Kidney (tissue), 14 donors: ENCODE data around the gene SAP30L. TPM values are rescaled to one million over a fixed set of nuclear protein-coding genes. Genes with fewer than 3 reads are reported as not detected.

ENCODE experiments used
- DNase-seq, 5 donors: peaks; one replicate each; pipeline ENCODE4 v3.0.0-alpha.2; 2013 to 2020
- FAIRE-seq: peaks from 2 replicates; lab custom pipeline; 2012; peaks lifted over from hg19 to GRCh38; lab: Jason Lieb, UNC
- H3K27ac ChIP-seq, 2 donors: one replicate each; pipeline ENCODE4 v1.7.0; 2013; ENCODE audit warnings: low read depth in 2 of 2, low read length in 2 of 2, inconsistent platforms in 1 of 2
- H3K27me3 ChIP-seq: one replicate; pipeline ENCODE4 v1.7.1; 2013; ENCODE audit warnings: low read length, inconsistent platforms; ENCODE audit not compliant: control insufficient read depth, insufficient read depth
- H3K36me3 ChIP-seq, 3 donors: one replicate each; pipeline versions ENCODE4 v1.7.0 to v1.7.1; 2013; ENCODE audit warnings: low read length in 3 of 3, control low read depth in 1 of 3, inconsistent platforms in 1 of 3; ENCODE audit not compliant: insufficient read depth in 3 of 3, control insufficient read depth in 2 of 3
- H3K4me1 ChIP-seq, 3 donors: one replicate each; pipeline versions ENCODE4 v1.7.0 to v1.7.1; 2013; ENCODE audit warnings: low read length in 3 of 3, inconsistent platforms in 1 of 3, low read depth in 1 of 3; ENCODE audit not compliant: control insufficient read depth in 2 of 3, insufficient read depth in 2 of 3
- H3K4me3 ChIP-seq, 3 donors: one replicate each; pipeline versions ENCODE4 v1.7.0 to v1.8.1; 2013; ENCODE audit warnings: low read length in 3 of 3, control low read depth in 1 of 3, inconsistent platforms in 1 of 3
- H3K9ac ChIP-seq, 3 donors: one replicate each; pipeline versions ENCODE4 v1.7.0 to v1.7.1; 2013; ENCODE audit warnings: low read length in 3 of 3, control low read depth in 1 of 3, inconsistent platforms in 1 of 3
- H3K9me3 ChIP-seq, 3 donors: one replicate each; pipeline versions ENCODE4 v1.7.0 to v1.7.1; 2013; ENCODE audit warnings: low read length in 3 of 3, control low read depth in 1 of 3, inconsistent platforms in 1 of 3; ENCODE audit not compliant: control insufficient read depth in 2 of 3, insufficient read depth in 1 of 3
- CTCF ChIP-seq: IDR thresholded peaks from 3 replicates; pipeline ENCODE4 v1.5.1; 2012; ENCODE audit warnings: mild to moderate bottlenecking, moderate library complexity, borderline replicate concordance; ENCODE audit not compliant: insufficient read depth; ENCODE audit errors: extremely low read depth
- intact Hi-C: fragments of 100-400 bp; cut with DNase I; formaldehyde crosslinking; loops from one replicate; pipeline ENCODE4 v1.11.1; 2022
- polyA plus RNA-seq: library from polyadenylated mRNA; stranded (reverse); fragments of 350-450 nt; fragmentation: Illumina TruSeq; extraction: RNeasy Lipid Tissue Mini Kit (QIAGEN cat#74804); gene quantifications from one replicate; pipeline ENCODE4 v1.2.3, GENCODE V29; 2014; ENCODE audit warnings: low read depth, low replicate concordance; ENCODE audit not compliant: insufficient read depth
- total RNA-seq: library from RNA; stranded (reverse); fragmentation: NEBNext Ultra II Directional; extraction: Animal tissue kit (Norgen Biotek cat#: 25700); gene quantifications from one replicate; pipeline ENCODE4 v1.2.1, GENCODE V29; 2021
- donor health status: control.
- donor health status: control.
- donor health status: control.
- donor health status: control.
- donor health status: control.
- donor health status: DM: yes; HTN: yes; CAD: no.
- donor health status: Normal renal cell carcinoma (clear cell type).

SAP30L gene
- total and polyA plus RNA-seq, 2 donors from 2014 or later = 30.7 to 33.0 TPM

DNA sequence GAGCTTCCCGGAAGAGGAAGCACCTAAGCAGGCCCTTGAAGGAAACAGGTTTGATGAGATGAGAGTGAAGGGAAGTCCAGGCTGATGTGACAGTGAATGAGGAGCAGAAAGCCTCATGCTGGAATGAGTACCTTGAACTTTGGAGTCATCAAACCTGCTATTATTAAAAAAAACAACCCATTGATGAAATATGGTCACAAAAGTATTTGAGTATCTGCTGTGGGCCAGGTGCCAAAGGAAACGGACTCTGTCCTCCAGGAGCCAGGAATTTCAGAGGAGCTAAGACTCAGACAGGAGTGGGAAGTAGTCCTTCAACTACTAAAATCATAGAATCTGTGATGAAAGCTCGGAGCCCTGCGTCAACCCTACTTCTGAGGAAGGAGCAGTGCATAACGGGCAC lies 20.4 kb downstream of the SAP30L start:
- no peak for FAIRE-seq
- intact Hi-C loops = no loop called here

GRCh38 chr5:154466671-154467070 lies 20.9 kb downstream of the SAP30L start:
- H3K4me3 ChIP-seq = no peak overlapping the region
- H3K4me1 ChIP-seq = no peaks in the 10 kb centered on the region
- no peak for TF ChIP-seq CTCF
- peaks cover 18% of the 10 kb centered on the region for H3K27me3 ChIP-seq
- intact Hi-C loops = no loop called here
- no peak overlapping the region for H3K27ac ChIP-seq
- DNase-seq = no peak
- no peaks in the 10 kb centered on the region for H3K36me3 ChIP-seq
- H3K9me3 ChIP-seq = no peaks in the 10 kb centered on the region
- no peak for FAIRE-seq
- H3K9ac ChIP-seq = no peak overlapping the region

More for the DNA sequence above, 20.4 kb downstream of the SAP30L start:
- Histone ChIP-seq H3K36me3 (no peaks in the 10 kb centered on the region), H3K9me3 (no peaks in the 10 kb centered on the region), H3K4me3 (no peak overlapping the region), H3K27ac (no peak overlapping the region), H3K27me3 (peaks cover 13% of the 10 kb centered on the region), H3K9ac (no peak overlapping the region), H3K4me1 (no peaks in the 10 kb centered on the region)
- DNase-seq = no peak
- no peak for TF ChIP-seq CTCF

DNA sequence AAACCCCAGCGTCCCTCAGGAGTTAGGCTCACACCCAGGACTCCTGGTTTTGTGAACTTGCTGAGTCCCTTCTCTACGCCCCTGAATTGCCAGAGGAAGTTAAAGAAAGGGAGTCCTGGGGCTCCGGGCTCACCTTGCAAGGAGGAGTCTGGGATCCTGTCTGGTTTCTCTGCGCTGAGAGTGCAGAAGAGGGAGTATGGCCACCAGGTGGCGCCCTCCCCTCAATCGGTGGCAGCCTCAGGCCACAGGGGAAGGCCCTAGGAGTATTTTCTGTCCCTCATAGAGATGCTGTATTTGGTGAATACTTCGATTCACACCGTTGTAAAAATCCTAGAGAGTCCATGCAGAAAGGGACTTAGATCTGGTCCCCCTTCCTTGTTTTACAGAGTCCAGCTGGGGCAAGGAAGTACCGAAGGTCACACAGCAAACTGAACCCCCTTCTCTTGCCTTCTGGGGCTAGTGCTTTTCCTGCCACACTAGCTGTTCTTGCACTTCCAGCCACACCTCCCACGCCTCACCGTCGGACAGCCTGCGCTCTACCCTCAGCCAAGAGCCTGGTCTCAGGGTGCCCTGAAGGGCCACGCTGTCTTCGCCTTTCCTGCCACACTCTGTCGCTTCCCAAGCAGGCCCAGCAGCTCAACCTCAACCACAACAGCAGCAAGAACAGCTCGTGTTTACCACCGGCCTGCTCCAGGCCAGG lies 22.0 kb downstream of the SAP30L start:
- no peaks in the 10 kb centered on the region for H3K4me1 ChIP-seq
- TF ChIP-seq CTCF = peak; percentile 92
- no peak overlapping the region for H3K27ac ChIP-seq
- H3K36me3 ChIP-seq = no peaks in the 10 kb centered on the region
- DNase-seq = peak; percentile 80 to 86 (median 83)
- no peaks in the 10 kb centered on the region for H3K9me3 ChIP-seq
- H3K4me3 ChIP-seq = no peak overlapping the region
- intact Hi-C loops = no loop called here
- H3K27me3 ChIP-seq = peaks cover 29% of the 10 kb centered on the region
- no peak for FAIRE-seq
- H3K9ac ChIP-seq = no peak overlapping the region
